VCaP (cell line): ENCODE results near the gene LIPC.

Source experiments
- H3K27ac ChIP-seq: fragments of 450-650 bp; 2 replicates; pipeline ENCODE4 v1.5.1; 2017
- CTCF ChIP-seq: fragments of 450-650 bp; conservative IDR thresholded peaks from 2 replicates; pipeline ENCODE4 v1.5.1; 2017; ENCODE audit warnings: mild to moderate bottlenecking, moderate library complexity

LIPC gene

GRCh38 chr15:58608129-58608590 is 176.4 kb downstream of the LIPC start:
- no peak for TF ChIP-seq CTCF
- no peak overlapping the region for H3K27ac ChIP-seq

DNA sequence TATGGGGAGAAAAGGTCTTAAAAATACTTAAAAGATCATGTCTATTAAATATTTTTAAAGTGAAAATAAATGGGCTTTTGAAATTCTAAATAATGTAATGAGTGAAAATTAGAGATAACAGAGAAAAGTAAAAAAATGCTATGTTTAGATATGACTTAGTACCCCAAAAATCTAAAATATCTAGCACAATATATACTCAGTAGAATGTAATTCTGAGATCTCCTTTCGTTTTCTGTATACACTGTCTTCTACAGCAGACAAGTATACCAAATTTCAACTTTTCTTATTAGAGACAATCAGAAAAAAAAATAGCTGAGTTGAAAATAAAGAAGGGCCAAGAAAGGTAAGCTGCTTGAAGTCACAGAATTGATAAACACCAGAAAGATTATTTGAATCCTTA is 176.9 kb downstream of the LIPC start:
- no peak for TF ChIP-seq CTCF
- H3K27ac ChIP-seq = no peak overlapping the region

DNA sequence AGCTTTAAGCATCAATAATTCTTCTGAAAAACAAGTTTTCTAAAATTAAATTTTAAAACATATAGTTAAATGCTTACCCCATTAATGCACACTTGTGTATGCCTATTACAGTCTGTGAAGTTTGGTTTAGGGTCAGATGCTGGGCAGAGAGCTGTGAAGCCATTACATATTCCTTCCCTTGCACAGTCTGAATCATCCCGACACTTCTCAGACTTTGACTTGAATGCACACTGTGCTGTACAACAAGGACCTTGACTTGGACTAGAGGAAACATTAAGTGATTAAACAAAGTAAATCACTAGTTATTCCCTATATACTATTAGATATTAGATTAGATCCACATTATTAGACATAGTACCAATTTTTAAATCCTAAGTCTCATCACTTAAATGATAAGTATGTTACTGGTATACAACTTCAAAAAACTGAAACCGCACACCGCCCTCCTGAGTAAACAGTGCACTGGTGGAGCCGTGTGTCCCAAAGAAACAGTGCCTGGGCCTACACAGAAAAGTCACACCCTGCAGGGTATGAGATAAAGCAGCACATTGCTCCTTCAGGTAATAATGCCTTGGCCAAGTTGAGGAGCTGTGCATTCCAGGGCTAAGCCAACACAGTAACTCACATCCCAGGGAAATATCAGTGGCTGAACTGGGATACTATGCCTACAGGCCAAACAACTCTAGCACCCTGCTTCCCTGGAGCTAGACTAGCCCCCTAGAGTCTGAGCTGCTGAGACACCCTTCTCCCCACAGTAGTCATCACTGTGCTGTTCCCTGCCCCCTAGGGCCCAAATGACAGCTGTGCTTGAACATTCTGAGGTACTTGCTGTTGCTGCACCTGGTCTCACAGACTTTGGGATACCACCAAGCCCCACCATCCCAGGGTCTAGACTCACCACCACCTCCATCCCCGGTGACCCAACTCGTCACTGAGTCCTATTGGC is 180.2 kb downstream of the LIPC start:
- H3K27ac ChIP-seq = no peak overlapping the region
- TF ChIP-seq CTCF = no peak

GRCh38 chr15:58616171-58616570 is 184.4 kb downstream of the LIPC start:
- TF ChIP-seq CTCF = no peak
- no peak overlapping the region for H3K27ac ChIP-seq
